Liver (tissue), 3 donors: Measurements from ENCODE around the gene SDF4.

Experiments
- CTCF ChIP-seq: fragments of 150-350 bp; IDR thresholded peaks from 2 replicates; pipeline ENCODE4 v1.5.1; 2017; ENCODE audit warnings: improper control_type of control experiment, low read depth, low read length; ENCODE audit not compliant: missing input control
- EGR1 ChIP-seq, 2 donors: IDR thresholded peaks; 2 replicates each; pipeline ENCODE4 v1.6.1; 2016 to 2018; ENCODE audit warnings: antibody characterized with exemption in 2 of 2, low read depth in 2 of 2
- FOXA2 ChIP-seq: IDR thresholded peaks from 2 replicates; pipeline ENCODE4 v1.6.1; 2016; ENCODE audit warnings: antibody characterized with exemption
- JUND ChIP-seq, 2 donors: IDR thresholded peaks; 2 replicates each; pipeline ENCODE4 v1.6.1; 2016; ENCODE audit warnings: antibody characterized with exemption in 2 of 2
- MAX ChIP-seq: IDR thresholded peaks from 2 replicates; pipeline ENCODE4 v1.6.1; 2016; ENCODE audit warnings: antibody characterized with exemption
- NR2F2 ChIP-seq: IDR thresholded peaks from 2 replicates; pipeline ENCODE4 v1.6.1; 2016; ENCODE audit warnings: antibody characterized with exemption
- RAD21 ChIP-seq, 2 donors: IDR thresholded peaks; 2 replicates each; pipeline ENCODE4 v1.6.1; 2016; ENCODE audit warnings: antibody characterized with exemption in 2 of 2, mild to moderate bottlenecking in 2 of 2
- RXRA ChIP-seq, 2 donors: IDR thresholded peaks; 2 replicates each; pipeline ENCODE4 v1.6.1; 2017 to 2018; ENCODE audit warnings: antibody characterized with exemption in 2 of 2, mild to moderate bottlenecking in 1 of 2
- TAF1 ChIP-seq: conservative IDR thresholded peaks from 2 replicates; pipeline ENCODE4 v1.6.1; 2016; ENCODE audit warnings: antibody characterized with exemption, mild to moderate bottlenecking
- YY1 ChIP-seq: IDR thresholded peaks from 2 replicates; pipeline ENCODE4 v1.6.1; 2016; ENCODE audit warnings: antibody characterized with exemption, mild to moderate bottlenecking
- TF ChIP-seq, protein P1 (sequence below): IDR thresholded peaks from 2 replicates; pipeline ENCODE4 v1.6.1; 2016; ENCODE audit warnings: antibody characterized with exemption
- TF ChIP-seq, protein P2 (sequence below): IDR thresholded peaks from 2 replicates; pipeline ENCODE4 v1.6.1; 2016; ENCODE audit warnings: antibody characterized with exemption
- donor health status: healthy.
- donor health status: healthy.

GRCh38 chr1:1229770-1230169 lies 2.0 kb downstream of the SDF4 start:
- TF ChIP-seq CTCF (no peak), RAD21 (IDR thresholded peaks at IDR 0.05) (no peak), NR2F2 (no peak), RXRA (IDR thresholded peaks at IDR 0.05) (no peak), TAF1 (no peak), MAX (no peak), EGR1 (IDR thresholded peaks at IDR 0.05; ENCODE audit: low read depth in 2 of 2) (no peak), YY1 (no peak), FOXA2 (no peak), JUND (IDR thresholded peaks at IDR 0.05) (no peak)
- TF ChIP-seq, protein P1, sequence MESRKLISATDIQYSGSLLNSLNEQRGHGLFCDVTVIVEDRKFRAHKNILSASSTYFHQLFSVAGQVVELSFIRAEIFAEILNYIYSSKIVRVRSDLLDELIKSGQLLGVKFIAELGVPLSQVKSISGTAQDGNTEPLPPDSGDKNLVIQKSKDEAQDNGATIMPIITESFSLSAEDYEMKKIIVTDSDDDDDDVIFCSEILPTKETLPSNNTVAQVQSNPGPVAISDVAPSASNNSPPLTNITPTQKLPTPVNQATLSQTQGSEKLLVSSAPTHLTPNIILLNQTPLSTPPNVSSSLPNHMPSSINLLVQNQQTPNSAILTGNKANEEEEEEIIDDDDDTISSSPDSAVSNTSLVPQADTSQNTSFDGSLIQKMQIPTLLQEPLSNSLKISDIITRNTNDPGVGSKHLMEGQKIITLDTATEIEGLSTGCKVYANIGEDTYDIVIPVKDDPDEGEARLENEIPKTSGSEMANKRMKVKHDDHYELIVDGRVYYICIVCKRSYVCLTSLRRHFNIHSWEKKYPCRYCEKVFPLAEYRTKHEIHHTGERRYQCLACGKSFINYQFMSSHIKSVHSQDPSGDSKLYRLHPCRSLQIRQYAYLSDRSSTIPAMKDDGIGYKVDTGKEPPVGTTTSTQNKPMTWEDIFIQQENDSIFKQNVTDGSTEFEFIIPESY: no peak
- TF ChIP-seq, protein P2, sequence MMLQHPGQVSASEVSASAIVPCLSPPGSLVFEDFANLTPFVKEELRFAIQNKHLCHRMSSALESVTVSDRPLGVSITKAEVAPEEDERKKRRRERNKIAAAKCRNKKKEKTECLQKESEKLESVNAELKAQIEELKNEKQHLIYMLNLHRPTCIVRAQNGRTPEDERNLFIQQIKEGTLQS: no peak
